ENCODE measurements around the gene UAP1L1. TPM values are rescaled to one million over a fixed set of nuclear protein-coding genes. Genes with fewer than 3 reads are reported as not detected.

Gene UAP1L1
- total RNA-seq, 1 donor from 2014 or later: 17.2 TPM

DNA sequence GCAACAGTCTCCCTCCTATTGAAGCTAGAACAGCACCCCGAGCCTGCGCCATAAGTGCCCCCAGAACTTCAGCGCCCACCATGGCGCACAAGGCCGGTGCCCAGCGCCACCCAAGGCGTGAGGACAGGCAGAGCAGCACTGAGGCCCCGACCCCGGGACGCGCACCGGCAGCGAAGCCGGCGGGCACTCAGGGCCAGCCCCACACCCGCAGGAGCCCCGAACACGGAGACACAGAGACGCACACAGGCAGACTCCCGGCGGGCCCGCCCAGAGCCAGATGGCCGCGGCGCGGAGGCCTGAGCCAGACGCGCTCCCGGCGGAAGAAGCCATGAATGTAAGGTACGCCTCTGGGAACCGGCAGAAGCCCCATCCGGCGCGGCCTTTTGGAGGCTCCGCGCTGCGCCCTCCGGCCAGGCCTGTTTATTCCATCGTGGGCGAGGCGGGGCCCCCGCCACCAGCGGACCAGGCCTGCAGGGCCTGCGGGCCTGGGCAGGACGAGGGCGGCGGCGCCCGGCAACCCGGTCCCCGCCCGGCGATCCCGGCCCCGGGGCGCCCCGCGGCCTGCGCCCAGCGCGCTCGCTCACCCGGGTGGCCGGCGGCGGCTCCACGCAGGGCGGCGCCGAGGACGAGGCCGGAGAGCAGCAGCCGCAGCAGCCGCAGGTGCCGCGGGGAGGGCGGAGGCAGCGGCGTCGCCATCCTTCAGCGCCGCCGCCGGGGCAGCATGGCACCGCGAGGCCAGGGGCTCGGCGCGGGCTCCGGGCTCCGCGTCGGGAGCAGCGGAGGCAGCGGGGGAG lies 31.8 kb upstream of the UAP1L1 start:
- Mint-ChIP-seq H3K4me3 (no peak overlapping the region), H3K9me3 (no peaks in the 10 kb centered on the region), H3K27me3 (peaks cover 33% of the 10 kb centered on the region), H3K4me1 (peaks cover 16% of the 10 kb centered on the region), H3K27ac (no peak overlapping the region), H3K36me3 (ENCODE audit: low read depth) (no peaks in the 10 kb centered on the region)
- ATAC-seq (ENCODE audit: low read depth) (no peak), DNase-seq (no peak)
- ChIA-PET POLR2A (interaction anchor here (1.0 kb wide), 1 partner anchor 49 kb away, joined by 3 read pairs; the partner anchor contains the start of gene CLIC3), CTCF (interaction anchor here (1.3 kb wide), 1 partner anchor 10 kb away, joined by 7 read pairs; no protein-coding TSS in a partner anchor)
- intact Hi-C loops (cut with micrococcal nuclease): loop anchor here (1.0 to 10.0 kb wide), 4 partner anchors 22 to 191 kb away; partner anchors contain the start of gene RNF224
- TF ChIP-seq, protein P1, sequence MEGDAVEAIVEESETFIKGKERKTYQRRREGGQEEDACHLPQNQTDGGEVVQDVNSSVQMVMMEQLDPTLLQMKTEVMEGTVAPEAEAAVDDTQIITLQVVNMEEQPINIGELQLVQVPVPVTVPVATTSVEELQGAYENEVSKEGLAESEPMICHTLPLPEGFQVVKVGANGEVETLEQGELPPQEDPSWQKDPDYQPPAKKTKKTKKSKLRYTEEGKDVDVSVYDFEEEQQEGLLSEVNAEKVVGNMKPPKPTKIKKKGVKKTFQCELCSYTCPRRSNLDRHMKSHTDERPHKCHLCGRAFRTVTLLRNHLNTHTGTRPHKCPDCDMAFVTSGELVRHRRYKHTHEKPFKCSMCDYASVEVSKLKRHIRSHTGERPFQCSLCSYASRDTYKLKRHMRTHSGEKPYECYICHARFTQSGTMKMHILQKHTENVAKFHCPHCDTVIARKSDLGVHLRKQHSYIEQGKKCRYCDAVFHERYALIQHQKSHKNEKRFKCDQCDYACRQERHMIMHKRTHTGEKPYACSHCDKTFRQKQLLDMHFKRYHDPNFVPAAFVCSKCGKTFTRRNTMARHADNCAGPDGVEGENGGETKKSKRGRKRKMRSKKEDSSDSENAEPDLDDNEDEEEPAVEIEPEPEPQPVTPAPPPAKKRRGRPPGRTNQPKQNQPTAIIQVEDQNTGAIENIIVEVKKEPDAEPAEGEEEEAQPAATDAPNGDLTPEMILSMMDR (IDR thresholded peaks at IDR 0.05): no peak

GRCh38 chr9:137046088-137046787 lies 31.1 kb upstream of the UAP1L1 start, which contains the start of gene NPDC1:
Gene NPDC1 (minus strand): TSS chr9:137046177. CDS start chr9:137045989, 188 bp downstream.
- ChIA-PET CTCF (interaction anchor here (0.6 to 3.1 kb wide), 34 partner anchors 10 to 542 kb away, joined by 3 to 21 read pairs (median 4); partner anchors contain the start of genes AJM1, CYSRT1, FUT7 and LCN8), POLR2A (interaction anchor here (0.6 to 1.5 kb wide), 18 partner anchors 11 to 841 kb away, joined by 3 to 14 read pairs (median 4); partner anchors contain the start of genes AJM1, FUT7, LHX3 and MAN1B1)
- Mint-ChIP-seq H3K4me1 (peaks cover 16% of the 10 kb centered on the region), H3K36me3 (ENCODE audit: low read depth) (no peaks in the 10 kb centered on the region), H3K27me3 (peaks cover 34% of the 10 kb centered on the region), H3K9me3 (no peaks in the 10 kb centered on the region), H3K27ac (no peak within 1 kb of the TSS), H3K4me3 (peak within 1 kb of the TSS; percentile 2)
- TF ChIP-seq, protein P1 (IDR thresholded peaks at IDR 0.05): peak; percentile 72
- ATAC-seq (ENCODE audit: low read depth) (peak; percentile 93), DNase-seq (peak; percentile 76)
- intact Hi-C loops (cut with micrococcal nuclease): loop anchor here (1.0 to 10.0 kb wide), 4 partner anchors 21 to 190 kb away; partner anchors contain the start of gene RNF224

GRCh38 chr9:137048655-137049543 lies 28.4 kb upstream of the UAP1L1 start:
- ATAC-seq (ENCODE audit: low read depth): no peak
- H3K4me3 Mint-ChIP-seq: no peak overlapping the region
- peaks cover 19% of the 10 kb centered on the region for H3K4me1 Mint-ChIP-seq
- H3K27ac Mint-ChIP-seq: no peak overlapping the region
- TF ChIP-seq, protein P1 (IDR thresholded peaks at IDR 0.05): no peak
- POLR2A ChIA-PET: interaction anchor here (1.1 to 1.4 kb wide), 2 partner anchors 38 to 81 kb away, joined by 3 read pairs; partner anchors contain the start of gene MAN1B1
- CTCF ChIA-PET: interaction anchor here (1.0 to 3.1 kb wide), 3 partner anchors 13 to 22 kb away, joined by 3 to 17 read pairs (median 3); partner anchors contain the start of gene SAPCD2
- H3K9me3 Mint-ChIP-seq: no peaks in the 10 kb centered on the region
- intact Hi-C loops (cut with micrococcal nuclease): loop anchor here (10.0 kb wide), 1 partner anchor 76 kb away; no protein-coding TSS in a partner anchor
- no peak for DNase-seq
- H3K36me3 Mint-ChIP-seq (ENCODE audit: low read depth): no peaks in the 10 kb centered on the region
- H3K27me3 Mint-ChIP-seq: peaks cover 36% of the 10 kb centered on the region

- Mint-ChIP-seq H3K4me3 (no peak overlapping the region), H3K27ac (no peak overlapping the region), H3K4me1 (peaks cover 15% of the 10 kb centered on the region), H3K9me3 (no peaks in the 10 kb centered on the region), H3K27me3 (peaks cover 32% of the 10 kb centered on the region), H3K36me3 (ENCODE audit: low read depth) (no peaks in the 10 kb centered on the region)
- ATAC-seq (ENCODE audit: low read depth) (no peak), DNase-seq (no peak)
- ChIA-PET POLR2A (interaction anchor here (1.4 kb wide), 1 partner anchor 80 kb away, joined by 3 read pairs; no protein-coding TSS in a partner anchor), CTCF (no interaction called here)
- intact Hi-C loops (cut with micrococcal nuclease): loop anchor here (10.0 kb wide), 1 partner anchor 75 kb away; no protein-coding TSS in a partner anchor
- TF ChIP-seq, protein P1 (IDR thresholded peaks at IDR 0.05): no peak
Observed at GRCh38 chr9:137049544-137050449, 27.5 kb upstream of the UAP1L1 start.

Measured in activated B cell treated with CpG ODN at 0.5 μM for 24 hours (primary cell).